ENCODE measurements around the gene WDR53.

Gene WDR53

GRCh38 chr3:196531418-196531817, 36.9 kb downstream of the WDR53 start:
- DNase-seq (ENCODE audit: low read depth in 1 of 2, low spot score in 1 of 2) = no peak
- no peak overlapping the region for H3K27ac ChIP-seq (replicated peaks)
- H3K27me3 ChIP-seq (ENCODE audit: insufficient read depth, poor library complexity, severe bottlenecking) = no peaks in the 10 kb centered on the region
- H3K4me3 ChIP-seq (replicated peaks; ENCODE audit: insufficient read depth, low read length) = no peak overlapping the region
- no peak for TF ChIP-seq REST (IDR thresholded peaks at IDR 0.05; ENCODE audit: insufficient replicate concordance, low read depth)
- no peak for TF ChIP-seq GABPA (IDR thresholded peaks at IDR 0.05; ENCODE audit: low read depth)
- no peak for TF ChIP-seq POLR2AphosphoS5 (IDR thresholded peaks at IDR 0.05; ENCODE audit: low read depth)
- TF ChIP-seq SPI1 (IDR thresholded peaks at IDR 0.05; ENCODE audit: borderline replicate concordance, low read depth) = no peak
- TF ChIP-seq CTCF (IDR thresholded peaks at IDR 0.05; ENCODE audit: insufficient read depth, low read length) = no peak

- H3K27ac ChIP-seq (replicated peaks) = peak overlapping the region; percentile 36
- no peaks in the 10 kb centered on the region for H3K27me3 ChIP-seq (ENCODE audit: insufficient read depth, poor library complexity, severe bottlenecking)
- TF ChIP-seq REST (IDR thresholded peaks at IDR 0.05; ENCODE audit: insufficient replicate concordance, low read depth) = no peak
- peak; percentile 12; the same call in 1 of the 2 replicates for TF ChIP-seq SPI1 (IDR thresholded peaks at IDR 0.05; ENCODE audit: borderline replicate concordance, low read depth)
- peak; percentile 55 for TF ChIP-seq POLR2AphosphoS5 (IDR thresholded peaks at IDR 0.05; ENCODE audit: low read depth)
- peak; percentile 40 for TF ChIP-seq CTCF (IDR thresholded peaks at IDR 0.05; ENCODE audit: insufficient read depth, low read length)
- DNase-seq (ENCODE audit: low read depth in 1 of 2, low spot score in 1 of 2) = peak; percentile 60 to 80
- peak overlapping the region; percentile 26 for H3K4me3 ChIP-seq (replicated peaks; ENCODE audit: insufficient read depth, low read length)
These were observed 39.6 kb downstream of the WDR53 start for GRCh38 chr3:196528639-196529233.

GRCh38 chr3:196525141-196525540, 43.2 kb downstream of the WDR53 start:
- no peak for TF ChIP-seq POLR2AphosphoS5 (IDR thresholded peaks at IDR 0.05; ENCODE audit: low read depth)
- TF ChIP-seq CTCF (IDR thresholded peaks at IDR 0.05; ENCODE audit: insufficient read depth, low read length) = no peak
- TF ChIP-seq SPI1 (IDR thresholded peaks at IDR 0.05; ENCODE audit: borderline replicate concordance, low read depth) = no peak
- no peak for TF ChIP-seq REST (IDR thresholded peaks at IDR 0.05; ENCODE audit: insufficient replicate concordance, low read depth)

More at GRCh38 chr3:196525141-196525540, 43.2 kb downstream of the WDR53 start:
- H3K27me3 ChIP-seq (ENCODE audit: insufficient read depth, poor library complexity, severe bottlenecking) = no peaks in the 10 kb centered on the region
- H3K27ac ChIP-seq (replicated peaks) = no peak overlapping the region
- no peak overlapping the region for H3K4me3 ChIP-seq (replicated peaks; ENCODE audit: insufficient read depth, low read length)
- DNase-seq (ENCODE audit: low read depth in 1 of 2, low spot score in 1 of 2) = no peak
